SK-N-SH (cell line): ENCODE measurements around the gene FRYL. TPM values are rescaled to one million over a fixed set of nuclear protein-coding genes. Genes with fewer than 3 reads are reported as not detected.
A peak's percentile ranks its signal among the peaks of the same experiment; 100 is the strongest.

ENCODE experiments used
- CTCF ChIA-PET: fragments of 300-600, 350-600 bp; formaldehyde crosslinking; extraction: SDS; loops from one replicate; lab custom pipeline; 2021; lab: Yijun Ruan, JAX
- POLR2A ChIA-PET: fragments of 350-600 bp; sonication (Branson Sonifier 250); formaldehyde crosslinking; extraction: SDS; loops from one replicate; lab custom pipeline; 2020; ENCODE audit warnings: antibody characterized with exemption, inconsistent platforms; lab: Yijun Ruan, JAX
- DNase-seq: peaks from one replicate; pipeline ENCODE4 v3.0.0; 2012
- H2AFZ ChIP-seq: fragments of 200-600 bp; sonication (generic); 2 replicates; pipeline ENCODE4 v1.8.1; 2016; ENCODE audit warnings: antibody characterized with exemption, mild to moderate bottlenecking, low read depth
- H3F3A ChIP-seq: fragments of 200-600 bp; sonication (generic); replicated peaks from 2 replicates; pipeline ENCODE3; 2016; ENCODE audit warnings: antibody characterized with exemption, mild to moderate bottlenecking; ENCODE audit not compliant: insufficient read depth
- H3K27ac ChIP-seq, 2 experiments: fragments of 200-500 bp in 1 of 2; fragments of 200-600 bp in 1 of 2; sonication (Bioruptor generic) in 1 of 2; sonication (generic), shearing (Covaris generic) in 1 of 2; 2 replicates each; pipeline versions ENCODE4 v1.5.1 to v1.6.1; 2014 to 2016; ENCODE audit warnings: low read depth in 2 of 2, inconsistent platforms in 1 of 2, low read length in 1 of 2, mild to moderate bottlenecking in 1 of 2, mixed read lengths in 1 of 2
- H3K27me3 ChIP-seq: fragments of 200-600 bp; sonication (generic), shearing (Covaris generic); 2 replicates; pipeline ENCODE4 v1.6.1; 2016; ENCODE audit warnings: mixed run types; ENCODE audit not compliant: insufficient read depth
- H3K36me3 ChIP-seq, 2 experiments: fragments of 200-500 bp in 1 of 2; fragments of 200-600 bp in 1 of 2; sonication (Bioruptor generic) in 1 of 2; sonication (generic) in 1 of 2; replicated peaks in 1 of 2; 2 replicates each; pipeline versions ENCODE3 to v1.5.1; 2014 to 2016; ENCODE audit warnings: low read length in 1 of 2, mild to moderate bottlenecking in 1 of 2; ENCODE audit not compliant: insufficient read depth in 2 of 2, control insufficient read depth in 1 of 2
- H3K4me1 ChIP-seq, 2 experiments: fragments of 200-500 bp in 1 of 2; fragments of 200-600 bp in 1 of 2; sonication (Bioruptor generic) in 1 of 2; sonication (generic), shearing (Covaris generic) in 1 of 2; 2 replicates each; pipeline versions ENCODE4 v1.5.1 to v1.6.1; 2014 to 2016; ENCODE audit warnings: low read depth in 1 of 2, low read length in 1 of 2, mixed run types in 1 of 2; ENCODE audit not compliant: insufficient read depth in 2 of 2, control insufficient read depth in 1 of 2
- H3K4me2 ChIP-seq: fragments of 200-600 bp; sonication (generic), shearing (Covaris generic); 2 replicates; pipeline ENCODE4 v1.6.1; 2017; ENCODE audit warnings: mixed run types
- H3K4me3 ChIP-seq, 2 experiments: fragments of 200-500 bp in 1 of 2; fragments of 200-600 bp in 1 of 2; sonication (Bioruptor generic) in 1 of 2; sonication (generic), shearing (Covaris generic) in 1 of 2; 2 replicates each; pipeline versions ENCODE4 v1.5.1 to v1.8.1; 2014 to 2016; ENCODE audit warnings: low read depth in 2 of 2, inconsistent platforms in 1 of 2, low read length in 1 of 2, mild to moderate bottlenecking in 1 of 2, mixed read lengths in 1 of 2, moderate library complexity in 1 of 2
- H3K79me2 ChIP-seq: fragments of 200-600 bp; sonication (generic); 2 replicates; pipeline ENCODE4 v1.8.1; 2017; ENCODE audit warnings: mild to moderate bottlenecking; ENCODE audit not compliant: insufficient read depth
- H3K9ac ChIP-seq: fragments of 200-600 bp; sonication (generic); 2 replicates; pipeline ENCODE4 v1.6.1; 2017; ENCODE audit warnings: mixed run types
- H3K9me2 ChIP-seq: fragments of 200-600 bp; sonication (generic); 2 replicates; pipeline ENCODE4 v1.6.1; 2017; ENCODE audit warnings: mixed run types
- H3K9me3 ChIP-seq: fragments of 200-600 bp; sonication (generic); 2 replicates; pipeline ENCODE4 v1.6.1; 2017; ENCODE audit warnings: mixed run types, mild to moderate bottlenecking, moderate library complexity
- H4K20me1 ChIP-seq: fragments of 200-600 bp; sonication (generic); 2 replicates; pipeline ENCODE4 v1.6.1; 2017; ENCODE audit warnings: mild to moderate bottlenecking, mixed run types; ENCODE audit not compliant: insufficient read depth
- CHD2 ChIP-seq: fragments of 150-350 bp; IDR thresholded peaks from 2 replicates; pipeline ENCODE4 v1.6.1; 2018; ENCODE audit warnings: low read length; ENCODE audit not compliant: partially characterized antibody
- CTCF ChIP-seq: fragments of 200-600 bp; sonication (generic); IDR thresholded peaks from 2 replicates; pipeline ENCODE4 v1.6.1; 2017; ENCODE audit warnings: antibody characterized with exemption, mild to moderate bottlenecking, moderate library complexity
- ELF1 ChIP-seq: IDR thresholded peaks from 2 replicates; pipeline ENCODE4 v1.4.0; 2012
- EP300 ChIP-seq, 2 experiments: IDR thresholded peaks; 2 replicates each; pipeline versions ENCODE4 v1.4.0 to v1.6.1; 2012; ENCODE audit warnings: borderline replicate concordance in 1 of 2, low read depth in 1 of 2, low read length in 1 of 2
- EZH2phosphoT487 ChIP-seq: fragments of 200-600 bp; sonication (generic); IDR thresholded peaks from 2 replicates; pipeline ENCODE4 v1.6.1; 2017; ENCODE audit warnings: low read depth, mixed run types, mild to moderate bottlenecking, antibody characterized with exemption, moderate library complexity, borderline replicate concordance
- FOSL2 ChIP-seq: IDR thresholded peaks from 2 replicates; pipeline ENCODE4 v1.4.0; 2012; ENCODE audit warnings: low read depth, mild to moderate bottlenecking, moderate library complexity, borderline replicate concordance
- FOXJ3 ChIP-seq: sonication (generic); formaldehyde crosslinking; IDR thresholded peaks from 2 replicates; pipeline ENCODE4 v1.5.1; 2020; ENCODE audit warnings: mild to moderate bottlenecking, missing genetic modification reagents
- FOXM1 ChIP-seq: IDR thresholded peaks from 2 replicates; pipeline ENCODE4 v1.4.0; 2012; ENCODE audit warnings: low read depth, mild to moderate bottlenecking
- GABPA ChIP-seq: IDR thresholded peaks from 2 replicates; pipeline ENCODE4 v1.4.0; 2012; ENCODE audit warnings: low read depth, mild to moderate bottlenecking
- GATA2 ChIP-seq: sonication (generic); formaldehyde crosslinking; IDR thresholded peaks from 2 replicates; pipeline ENCODE4 v1.5.0; 2020; ENCODE audit warnings: mild to moderate bottlenecking, missing genetic modification reagents
- JUND ChIP-seq: IDR thresholded peaks from 2 replicates; pipeline ENCODE4 v1.4.0; 2012
- MEF2A ChIP-seq: IDR thresholded peaks from 2 replicates; pipeline ENCODE4 v1.4.0; 2012; ENCODE audit warnings: low read depth, borderline replicate concordance
- MXI1 ChIP-seq: IDR thresholded peaks from 2 replicates; pipeline ENCODE4 v1.6.1; 2012; ENCODE audit warnings: mild to moderate bottlenecking, low read depth, low read length, improper control_type of control experiment
- NFIC ChIP-seq: IDR thresholded peaks from 2 replicates; pipeline ENCODE4 v1.4.0; 2012; ENCODE audit warnings: borderline replicate concordance
- NRF1 ChIP-seq: IDR thresholded peaks from 2 replicates; pipeline ENCODE4 v1.6.1; 2012; ENCODE audit warnings: low read depth, mild to moderate bottlenecking, low read length
- POLR2AphosphoS5 ChIP-seq: IDR thresholded peaks from 2 replicates; pipeline ENCODE4 v1.6.1; 2012; ENCODE audit warnings: low read depth, low read length
- RAD21 ChIP-seq: IDR thresholded peaks from 2 replicates; pipeline ENCODE4 v1.6.1; 2012; ENCODE audit warnings: mild to moderate bottlenecking, low read length
- RCOR1 ChIP-seq: fragments of 150-350 bp; IDR thresholded peaks from 2 replicates; pipeline ENCODE4 v1.6.1; 2017; ENCODE audit warnings: antibody characterized with exemption, low read length
- RFX5 ChIP-seq: IDR thresholded peaks from 2 replicates; pipeline ENCODE4 v1.6.1; 2012; ENCODE audit warnings: mild to moderate bottlenecking, improper control_type of control experiment, low read length
- RXRA ChIP-seq: IDR thresholded peaks from 2 replicates; pipeline ENCODE4 v1.4.0; 2012; ENCODE audit warnings: low read depth, mild to moderate bottlenecking, borderline replicate concordance
- SIN3A ChIP-seq: IDR thresholded peaks from 2 replicates; pipeline ENCODE4 v1.6.1; 2012; ENCODE audit warnings: low read depth, mild to moderate bottlenecking, low read length, moderate library complexity, borderline replicate concordance
- SMC3 ChIP-seq: IDR thresholded peaks from 2 replicates; pipeline ENCODE4 v1.6.1; 2012; ENCODE audit warnings: low read depth, low read length, improper control_type of control experiment
- TAF1 ChIP-seq: IDR thresholded peaks from 2 replicates; pipeline ENCODE4 v1.6.1; 2012; ENCODE audit warnings: low read depth, mild to moderate bottlenecking, low read length, moderate library complexity, borderline replicate concordance
- TCF12 ChIP-seq: IDR thresholded peaks from 2 replicates; pipeline ENCODE4 v1.4.0; 2012
- USF1 ChIP-seq: IDR thresholded peaks from 2 replicates; pipeline ENCODE4 v1.4.0; 2012; ENCODE audit warnings: low read depth, borderline replicate concordance
- USF2 ChIP-seq: fragments of 150-350 bp; IDR thresholded peaks from 2 replicates; pipeline ENCODE4 v1.6.1; 2017; ENCODE audit warnings: antibody characterized with exemption, low read length, low read depth, borderline replicate concordance
- YY1 ChIP-seq: IDR thresholded peaks from 2 replicates; pipeline ENCODE4 v1.4.0; 2012; ENCODE audit warnings: low read depth, mild to moderate bottlenecking
- ZBTB33 ChIP-seq: IDR thresholded peaks from 2 replicates; pipeline ENCODE4 v1.4.0; 2012; ENCODE audit warnings: low read depth, borderline replicate concordance
- WGBS: methylation state at CpG from one replicate; pipeline ENCODE4 v1.1.6; 2017; ENCODE audit warnings: low lambda C conversion rate; 5-methylcytosine and 5-hydroxymethylcytosine counted together
- polyA plus RNA-seq, 3 experiments: library from polyadenylated mRNA; depleted of rRNA; stranded (reverse); fragments of >200 nt; gene quantifications; 2 replicates each; pipeline ENCODE4 v1.2.3, GENCODE V29; 2012
- TF ChIP-seq, protein P1 (sequence below): IDR thresholded peaks from 2 replicates; pipeline ENCODE4; 2012
- TF ChIP-seq, protein P2 (sequence below): IDR thresholded peaks from 2 replicates; pipeline ENCODE4 v1.4.0; 2012; ENCODE audit warnings: low read depth

Gene FRYL
- polyA plus RNA-seq, 1 of the 3 experiments (the other 2 are of a cell fraction) = 8.2 TPM

DNA sequence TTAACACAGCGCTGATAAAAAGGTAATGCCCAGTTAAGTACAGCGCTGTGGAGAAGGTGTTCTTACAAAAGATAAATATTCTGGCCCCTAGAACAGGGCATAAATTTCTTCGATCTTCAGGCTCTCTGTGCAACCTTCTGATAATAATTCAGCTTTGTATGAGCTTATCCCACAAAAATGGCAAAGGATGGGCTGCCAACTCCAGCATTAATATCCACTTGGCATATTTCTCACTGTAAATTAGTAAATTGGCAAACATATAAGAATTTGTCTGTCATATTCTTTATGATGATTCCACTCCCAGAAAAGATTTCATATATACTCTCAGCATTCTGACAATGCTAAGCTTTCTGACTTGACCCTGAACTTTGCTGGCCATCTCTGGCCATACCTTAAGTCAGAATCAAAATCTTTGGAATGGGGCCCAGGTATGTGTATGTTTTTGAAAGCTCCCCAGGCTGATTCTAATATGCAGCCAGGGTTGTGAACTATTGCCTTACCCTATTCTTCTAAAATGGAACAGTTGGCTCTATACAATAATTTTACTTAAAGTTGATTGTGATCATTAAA, 134.8 kb downstream of the FRYL start:
- Histone ChIP-seq H3K9me3 (no peaks in the 10 kb centered on the region), H4K20me1 (peaks cover 7% of the 10 kb centered on the region; the same call in 1 of the 2 replicates), H3K9ac (no peak overlapping the region), H3K79me2 (peaks cover 37% of the 10 kb centered on the region), H3K9me2 (no peaks in the 10 kb centered on the region), H3K27me3 (no peaks in the 10 kb centered on the region), H3K4me3 (no peak overlapping the region), H3K4me2 (no peak overlapping the region), H3K4me1 (peaks cover 0 to 10% of the 10 kb centered on the region in 2 experiments; a peak in 2 of 4 replicates), H3F3A (peaks cover 5% of the 10 kb centered on the region), H3K36me3 (peaks cover 0 to 5% of the 10 kb centered on the region in 2 experiments), H2AFZ (no peak overlapping the region), H3K27ac (no peak overlapping the region)
- CTCF ChIA-PET = interaction anchor here (1.2 to 1.9 kb wide), 2 partner anchors 16 to 67 kb away, joined by 4 to 5 read pairs; no protein-coding TSS in a partner anchor
- DNase-seq = no peak
- POLR2A ChIA-PET = no interaction called here
- 89% methylated on average over 3 of the region's 3 CpGs for whole genome bisulfite sequencing
- TF ChIP-seq SMC3 (no peak), RFX5 (no peak), FOXJ3 (CRISPR knock-in tag) (no peak), USF1 (no peak), CTCF (no peak), RCOR1 (no peak), RAD21 (no peak), NRF1 (no peak), CHD2 (no peak), MXI1 (no peak), FOXM1 (no peak), ELF1 (no peak), EZH2phosphoT487 (no peak), USF2 (no peak), TCF12 (no peak), RXRA (peak; percentile 49; the same call in 1 of the 2 replicates), POLR2AphosphoS5 (no peak), TAF1 (no peak), GABPA (no peak), FOSL2 (no peak), ZBTB33 (no peak), NFIC (peak; percentile 74), GATA2 (CRISPR knock-in tag) (no peak), YY1 (no peak), EP300 (IDR thresholded peaks at IDR 0.05; ENCODE audit: borderline replicate concordance in 1 of 2, low read depth in 1 of 2, low read length in 1 of 2) (0 out of 4 replicates have a peak, but pooled peaks of 1 of the 2 experiments have one; percentile 14), JUND (0 out of 2 replicates have a peak, but pooled peaks have one; percentile 22), MEF2A (no peak), SIN3A (no peak)
- TF ChIP-seq, protein P1, sequence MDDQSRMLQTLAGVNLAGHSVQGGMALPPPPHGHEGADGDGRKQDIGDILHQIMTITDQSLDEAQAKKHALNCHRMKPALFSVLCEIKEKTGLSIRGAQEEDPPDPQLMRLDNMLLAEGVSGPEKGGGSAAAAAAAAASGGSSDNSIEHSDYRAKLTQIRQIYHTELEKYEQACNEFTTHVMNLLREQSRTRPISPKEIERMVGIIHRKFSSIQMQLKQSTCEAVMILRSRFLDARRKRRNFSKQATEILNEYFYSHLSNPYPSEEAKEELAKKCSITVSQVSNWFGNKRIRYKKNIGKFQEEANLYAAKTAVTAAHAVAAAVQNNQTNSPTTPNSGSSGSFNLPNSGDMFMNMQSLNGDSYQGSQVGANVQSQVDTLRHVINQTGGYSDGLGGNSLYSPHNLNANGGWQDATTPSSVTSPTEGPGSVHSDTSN = no peak
- TF ChIP-seq, protein P2, sequence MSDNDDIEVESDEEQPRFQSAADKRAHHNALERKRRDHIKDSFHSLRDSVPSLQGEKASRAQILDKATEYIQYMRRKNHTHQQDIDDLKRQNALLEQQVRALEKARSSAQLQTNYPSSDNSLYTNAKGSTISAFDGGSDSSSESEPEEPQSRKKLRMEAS = no peak
